WERI-Rb-1 (cell line): ENCODE measurements around the gene TENM4.
A peak's percentile ranks its signal among the peaks of the same experiment; 100 is the strongest.

ENCODE experiments used
- DNase-seq: peaks from one replicate; pipeline ENCODE4 v3.0.0-alpha.2; 2020
- H3K27ac ChIP-seq: fragments of 250-450 bp; sonication (Bioruptor Pico); 2 replicates; pipeline ENCODE4 v1.5.1; 2020; ENCODE audit warnings: mild to moderate bottlenecking, moderate library complexity
- H3K27me3 ChIP-seq: fragments of 250-450 bp; sonication (Bioruptor Pico); 2 replicates; pipeline ENCODE4 v1.5.1; 2021; ENCODE audit warnings: mild to moderate bottlenecking, low read depth, moderate library complexity; ENCODE audit not compliant: insufficient read depth, severe bottlenecking
- H3K36me3 ChIP-seq: fragments of 250-450 bp; sonication (Bioruptor Pico); 2 replicates; pipeline ENCODE4 v1.5.1; 2020; ENCODE audit warnings: mild to moderate bottlenecking, moderate library complexity
- H3K4me3 ChIP-seq: 2 replicates; pipeline ENCODE4 v1.5.1; 2011; ENCODE audit warnings: low read depth, mild to moderate bottlenecking, control low read depth, low read length
- H3K9me3 ChIP-seq: fragments of 250-450 bp; sonication (Bioruptor Pico); 2 replicates; pipeline ENCODE4 v1.5.1; 2021; ENCODE audit warnings: mild to moderate bottlenecking, moderate library complexity; ENCODE audit not compliant: severe bottlenecking
- TF ChIP-seq, protein P1 (sequence below): IDR thresholded peaks from 2 replicates; pipeline ENCODE4 v1.5.1; 2011; ENCODE audit warnings: low read depth, mild to moderate bottlenecking, control low read depth, inconsistent platforms, low read length

The TENM4 gene

GRCh38 chr11:79011357-79011756, 429.5 kb downstream of the TENM4 start:
- TF ChIP-seq, protein P1, sequence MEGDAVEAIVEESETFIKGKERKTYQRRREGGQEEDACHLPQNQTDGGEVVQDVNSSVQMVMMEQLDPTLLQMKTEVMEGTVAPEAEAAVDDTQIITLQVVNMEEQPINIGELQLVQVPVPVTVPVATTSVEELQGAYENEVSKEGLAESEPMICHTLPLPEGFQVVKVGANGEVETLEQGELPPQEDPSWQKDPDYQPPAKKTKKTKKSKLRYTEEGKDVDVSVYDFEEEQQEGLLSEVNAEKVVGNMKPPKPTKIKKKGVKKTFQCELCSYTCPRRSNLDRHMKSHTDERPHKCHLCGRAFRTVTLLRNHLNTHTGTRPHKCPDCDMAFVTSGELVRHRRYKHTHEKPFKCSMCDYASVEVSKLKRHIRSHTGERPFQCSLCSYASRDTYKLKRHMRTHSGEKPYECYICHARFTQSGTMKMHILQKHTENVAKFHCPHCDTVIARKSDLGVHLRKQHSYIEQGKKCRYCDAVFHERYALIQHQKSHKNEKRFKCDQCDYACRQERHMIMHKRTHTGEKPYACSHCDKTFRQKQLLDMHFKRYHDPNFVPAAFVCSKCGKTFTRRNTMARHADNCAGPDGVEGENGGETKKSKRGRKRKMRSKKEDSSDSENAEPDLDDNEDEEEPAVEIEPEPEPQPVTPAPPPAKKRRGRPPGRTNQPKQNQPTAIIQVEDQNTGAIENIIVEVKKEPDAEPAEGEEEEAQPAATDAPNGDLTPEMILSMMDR, result no peak
- Histone ChIP-seq H3K36me3 (no peaks in the 10 kb centered on the region), H3K9me3 (no peaks in the 10 kb centered on the region), H3K4me3 (no peak overlapping the region), H3K27ac (no peak overlapping the region), H3K27me3 (no peaks in the 10 kb centered on the region)
- no peak for DNase-seq

GRCh38 chr11:79007771-79008402, 432.9 kb downstream of the TENM4 start:
- Histone ChIP-seq H3K36me3 (no peaks in the 10 kb centered on the region), H3K4me3 (no peak overlapping the region), H3K9me3 (no peaks in the 10 kb centered on the region), H3K27me3 (no peaks in the 10 kb centered on the region), H3K27ac (no peak overlapping the region)
- DNase-seq, result no peak
- TF ChIP-seq, protein P1, result no peak

- Histone ChIP-seq H3K27me3 (no peaks in the 10 kb centered on the region), H3K9me3 (no peaks in the 10 kb centered on the region), H3K27ac (no peak overlapping the region), H3K36me3 (no peaks in the 10 kb centered on the region), H3K4me3 (no peak overlapping the region)
- DNase-seq, result no peak
- TF ChIP-seq, protein P1, result no peak
These were observed 434.0 kb downstream of the TENM4 start for GRCh38 chr11:79006854-79007253.

DNA sequence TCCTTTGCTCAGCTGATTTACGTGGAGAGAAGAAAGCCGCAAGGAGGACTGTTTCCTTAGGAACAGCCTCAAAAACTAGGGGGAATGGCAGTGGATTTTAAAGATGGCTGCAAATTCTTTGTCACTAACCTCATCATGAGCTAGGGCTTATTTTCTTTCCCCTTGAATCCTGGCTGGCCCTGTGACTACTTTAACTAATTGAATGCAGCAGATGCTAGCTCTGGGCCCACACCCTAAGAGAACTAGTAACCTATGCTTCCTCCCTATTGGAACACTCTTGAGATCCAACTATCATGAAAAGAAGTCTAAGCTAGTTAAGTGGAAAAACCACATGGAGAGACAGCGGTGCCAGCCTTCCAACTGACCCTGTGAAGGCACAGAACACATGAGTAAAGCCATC, 444.8 kb downstream of the TENM4 start:
- Histone ChIP-seq H3K9me3 (peaks cover 8% of the 10 kb centered on the region), H3K4me3 (no peak overlapping the region), H3K27me3 (no peaks in the 10 kb centered on the region), H3K27ac (no peak overlapping the region), H3K36me3 (no peaks in the 10 kb centered on the region)
- DNase-seq, result peak; percentile 39
- TF ChIP-seq, protein P1, result no peak

- TF ChIP-seq, protein P1, result no peak
- Histone ChIP-seq H3K4me3 (no peak overlapping the region), H3K9me3 (peaks cover 8% of the 10 kb centered on the region), H3K27me3 (no peaks in the 10 kb centered on the region), H3K27ac (no peak overlapping the region), H3K36me3 (no peaks in the 10 kb centered on the region)
- DNase-seq, result no peak
These were observed 445.7 kb downstream of the TENM4 start for GRCh38 chr11:78995171-78995570.
